GM23338 (cell line): ENCODE data around the gene CORO7. TPM values are rescaled to one million over a fixed set of nuclear protein-coding genes. Genes with fewer than 3 reads are reported as not detected.

Source experiments
- ATAC-seq: fragments of 200-7000 bp; cut with Tn5 transposase; 3 replicates; pipeline ENCODE4 v1.9.1; 2020
- DNase-seq: peaks from one replicate; pipeline ENCODE4 v3.0.0-alpha.2; 2015; ENCODE audit warnings: low spot score
- H2AFZ ChIP-seq: fragments of 200-600 bp; sonication (generic); 2 replicates; pipeline ENCODE4 v1.8.0; 2016; ENCODE audit warnings: antibody characterized with exemption, mild to moderate bottlenecking, moderate library complexity
- H3F3A ChIP-seq: fragments of 200-600 bp; sonication (generic); replicated peaks from 2 replicates; pipeline ENCODE4 v1.8.0; 2017; ENCODE audit warnings: antibody characterized with exemption, mixed run types, low read depth
- H3K27ac ChIP-seq: fragments of 200-600 bp; sonication (generic); 2 replicates; pipeline ENCODE4 v1.6.1; 2016; ENCODE audit warnings: low read depth
- H3K27me3 ChIP-seq: fragments of 200-600 bp; sonication (generic); 2 replicates; pipeline ENCODE4 v1.8.0; 2016; ENCODE audit warnings: mild to moderate bottlenecking, mixed run types, moderate library complexity; ENCODE audit not compliant: insufficient read depth
- H3K36me3 ChIP-seq: fragments of 200-600 bp; sonication (generic); 2 replicates; pipeline ENCODE4 v1.8.0; 2016; ENCODE audit warnings: mild to moderate bottlenecking; ENCODE audit not compliant: insufficient read depth
- H3K4me1 ChIP-seq: fragments of 200-600 bp; sonication (generic); 2 replicates; pipeline ENCODE4 v1.8.0; 2016; ENCODE audit warnings: mild to moderate bottlenecking, moderate library complexity; ENCODE audit not compliant: insufficient read depth
- H3K4me2 ChIP-seq: fragments of 200-600 bp; sonication (generic); 2 replicates; pipeline ENCODE4 v1.7.1; 2017; ENCODE audit warnings: mixed run types
- H3K4me3 ChIP-seq: fragments of 200-600 bp; sonication (generic); 2 replicates; pipeline ENCODE4 v1.6.1; 2016; ENCODE audit warnings: mixed run types
- H3K79me2 ChIP-seq: fragments of 200-600 bp; sonication (generic); replicated peaks from 2 replicates; pipeline ENCODE4 v1.8.0; 2017; ENCODE audit warnings: mild to moderate bottlenecking; ENCODE audit not compliant: insufficient read depth
- H3K9me2 ChIP-seq: fragments of 200-600 bp; sonication (generic); 2 replicates; pipeline ENCODE4 v1.8.0; 2017; ENCODE audit not compliant: insufficient read depth
- H4K20me1 ChIP-seq: fragments of 200-600 bp; sonication (generic); replicated peaks from 2 replicates; pipeline ENCODE4 v1.8.0; 2017; ENCODE audit warnings: mild to moderate bottlenecking; ENCODE audit not compliant: insufficient read depth
- H3K27ac Mint-ChIP-seq: 2 replicates; pipeline ENCODE4 v1.8.0; 2020; ENCODE audit warnings: inconsistent platforms, mild to moderate bottlenecking, moderate library complexity, mixed read lengths
- H3K27me3 Mint-ChIP-seq: 3 replicates; pipeline ENCODE4 v1.8.0; 2022; ENCODE audit warnings: low read depth, mild to moderate bottlenecking, moderate library complexity, mixed read lengths, inconsistent platforms; ENCODE audit not compliant: insufficient read depth, poor library complexity
- H3K36me3 Mint-ChIP-seq: 3 replicates; pipeline ENCODE4 v1.8.0; 2021; ENCODE audit warnings: low read depth, mild to moderate bottlenecking, inconsistent platforms, moderate library complexity, mixed read lengths
- H3K4me1 Mint-ChIP-seq: 3 replicates; pipeline ENCODE4 v1.8.0; 2020; ENCODE audit warnings: mild to moderate bottlenecking, inconsistent platforms, mixed read lengths
- H3K4me3 Mint-ChIP-seq: 3 replicates; pipeline ENCODE4 v1.8.0; 2021; ENCODE audit warnings: moderate library complexity, mild to moderate bottlenecking, inconsistent platforms, mixed read lengths
- H3K9me3 Mint-ChIP-seq: 3 replicates; pipeline ENCODE4 v1.8.0; 2020; ENCODE audit warnings: moderate library complexity, mild to moderate bottlenecking, inconsistent platforms, mixed read lengths
- CREB1 ChIP-seq: fragments of 250-450 bp; sonication (Bioruptor Pico); IDR thresholded peaks from 2 replicates; pipeline ENCODE4 v1.5.0; 2020; ENCODE audit warnings: low read depth, mild to moderate bottlenecking, moderate library complexity
- CTCF ChIP-seq, 2 experiments: fragments of 200-600 bp in 1 of 2; sonication (generic) in 1 of 2; conservative IDR thresholded peaks; 2 replicates each; pipeline versions ENCODE4 v1.5.1 to v1.6.1; 2016 to 2017; ENCODE audit warnings: antibody characterized with exemption in 2 of 2, low read depth in 2 of 2, mild to moderate bottlenecking in 2 of 2, moderate library complexity in 1 of 2
- EZH2 ChIP-seq: fragments of 200-600 bp; sonication (generic); IDR thresholded peaks from one replicate; pipeline ENCODE4 v1.8.0; 2017; ENCODE audit warnings: antibody characterized with exemption, mild to moderate bottlenecking, low read depth; ENCODE audit not compliant: unreplicated experiment
- NANOG ChIP-seq: IDR thresholded peaks from 2 replicates; pipeline ENCODE4 v1.6.1; 2016; ENCODE audit warnings: antibody characterized with exemption, borderline replicate concordance
- POLR2AphosphoS5 ChIP-seq: IDR thresholded peaks from 2 replicates; pipeline ENCODE4 v1.6.1; 2016; ENCODE audit warnings: antibody characterized with exemption, low read depth
- REST ChIP-seq: IDR thresholded peaks from one replicate; pipeline ENCODE4 v1.6.1; 2018; ENCODE audit warnings: antibody characterized with exemption; ENCODE audit not compliant: unreplicated experiment
- ZNF114 ChIP-seq: fragments of 250-450 bp; sonication (Bioruptor Pico); IDR thresholded peaks from 2 replicates; pipeline ENCODE4 v1.5.0; 2020; ENCODE audit warnings: mild to moderate bottlenecking, moderate library complexity
- polyA plus RNA-seq: library from polyadenylated mRNA; unstranded; fragments of >200 nt; fragmentation: Nextera tagmentation; extraction: Ambion mirVana; gene quantifications from 2 replicates; pipeline ENCODE4 v1.2.1, GENCODE V29; 2016
- total RNA-seq: library from RNA; depleted of rRNA; stranded (reverse); fragments of >200 nt; shearing (Covaris generic); gene quantifications from 2 replicates; pipeline ENCODE4 v1.2.3, GENCODE V29; 2014
- TF ChIP-seq, protein P1 (sequence below): IDR thresholded peaks from 2 replicates; pipeline ENCODE4 v1.6.1; 2016; ENCODE audit warnings: antibody characterized with exemption

The CORO7 gene
- total and polyA plus RNA-seq, 2 experiments from 2014 or later = 14.2 to 46.4 TPM

DNA sequence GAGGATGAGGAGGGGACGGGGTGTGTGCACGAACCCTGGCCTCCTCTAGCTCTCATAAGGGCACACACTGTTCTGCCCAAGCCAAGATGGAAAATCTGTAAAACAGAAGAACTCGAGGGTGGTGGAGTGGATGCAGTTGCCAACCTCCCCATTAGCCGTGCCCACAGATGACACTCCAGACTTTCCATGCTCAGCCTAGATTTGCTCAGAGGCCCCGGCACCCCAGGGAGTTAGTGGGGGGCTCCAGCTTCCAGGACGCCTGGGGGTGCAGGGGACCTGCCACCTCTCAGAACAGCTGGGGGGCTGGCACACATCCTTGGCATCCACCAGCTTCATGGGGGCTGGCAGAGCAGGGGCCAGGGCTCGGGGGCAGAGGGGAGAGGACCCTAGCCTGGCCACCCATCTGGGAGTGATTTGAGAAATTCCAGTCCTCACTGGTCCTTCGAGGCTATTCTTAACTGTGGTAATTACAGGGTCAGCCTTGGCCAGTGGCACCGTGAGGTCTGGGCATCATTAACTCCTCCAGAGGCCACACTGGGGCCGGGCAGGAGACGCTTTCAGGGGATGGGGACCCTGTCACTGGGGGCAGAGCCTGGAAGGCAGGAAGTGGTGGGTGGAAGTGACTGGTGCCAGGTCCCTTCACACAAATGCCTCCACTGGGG lies 30.5 kb downstream of the CORO7 start (continued):
- TF ChIP-seq CTCF (conservative IDR thresholded peaks at IDR 0.05; ENCODE audit: low read depth in 2 of 2) (no peak), POLR2AphosphoS5 (no peak), NANOG (no peak)
- TF ChIP-seq, protein P1, sequence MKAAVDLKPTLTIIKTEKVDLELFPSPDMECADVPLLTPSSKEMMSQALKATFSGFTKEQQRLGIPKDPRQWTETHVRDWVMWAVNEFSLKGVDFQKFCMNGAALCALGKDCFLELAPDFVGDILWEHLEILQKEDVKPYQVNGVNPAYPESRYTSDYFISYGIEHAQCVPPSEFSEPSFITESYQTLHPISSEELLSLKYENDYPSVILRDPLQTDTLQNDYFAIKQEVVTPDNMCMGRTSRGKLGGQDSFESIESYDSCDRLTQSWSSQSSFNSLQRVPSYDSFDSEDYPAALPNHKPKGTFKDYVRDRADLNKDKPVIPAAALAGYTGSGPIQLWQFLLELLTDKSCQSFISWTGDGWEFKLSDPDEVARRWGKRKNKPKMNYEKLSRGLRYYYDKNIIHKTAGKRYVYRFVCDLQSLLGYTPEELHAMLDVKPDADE = no peak

GRCh38 chr16:4385066-4385788 lies 31.2 kb downstream of the CORO7 start:
- Histone ChIP-seq H4K20me1 (no peaks in the 10 kb centered on the region; the same call in 1 of the 2 replicates), H3K27ac (no peak overlapping the region), H3K4me1 (peaks cover 16% of the 10 kb centered on the region), H2AFZ (no peak overlapping the region), H3K9me2 (no peaks in the 10 kb centered on the region), H3K27me3 (no peaks in the 10 kb centered on the region), H3K36me3 (no peaks in the 10 kb centered on the region), H3F3A (peaks cover 8% of the 10 kb centered on the region; the same call in 1 of the 2 replicates), H3K79me2 (no peaks in the 10 kb centered on the region), H3K4me3 (no peak overlapping the region), H3K4me2 (no peak overlapping the region)
- H3K27ac Mint-ChIP-seq = no peak overlapping the region; the same call in 1 of the 2 replicates
- no peak for DNase-seq
- peaks cover 20% of the 10 kb centered on the region for H3K4me1 Mint-ChIP-seq
- TF ChIP-seq CREB1 (CRISPR knock-in tag) (no peak), ZNF114 (no peak), CTCF (conservative IDR thresholded peaks at IDR 0.05; ENCODE audit: low read depth in 2 of 2) (0 out of 4 replicates have a peak, but pooled peaks of 1 of the 2 experiments have one; percentile 10), REST (no peak), EZH2 (no peak)
- H3K36me3 Mint-ChIP-seq = no peaks in the 10 kb centered on the region; the same call in 1 of the 3 replicates
- H3K27me3 Mint-ChIP-seq = peaks cover 9% of the 10 kb centered on the region
- no peak for ATAC-seq
- no peak overlapping the region; the same call in 2 of the 3 replicates for H3K4me3 Mint-ChIP-seq
- H3K9me3 Mint-ChIP-seq = no peaks in the 10 kb centered on the region
